ENCODE results near the gene ALDH1B1. TPM values are rescaled to one million over a fixed set of nuclear protein-coding genes. Genes with fewer than 3 reads are reported as not detected.
A peak's percentile ranks its signal among the peaks of the same experiment; 100 is the strongest.

The ALDH1B1 gene
- total RNA-seq, 8 experiments from 2014 or later: 17.3 to 32.9 (median 22.4) TPM

- no peak overlapping the region for H3K4me3 ChIP-seq
- WGBS, 10 experiments: 33 to 63% (median 40%) methylated on average over 1 of the region's 3 CpGs; no CpG with 5 or more reads in 7 of the 10 experiments
- ATAC-seq (replicated peaks in 6 of 8): peak in 1 of 8 experiments; percentile 21
- H3K27ac ChIP-seq: no peak overlapping the region
- peaks cover 33 to 54% of the 10 kb centered on the region in 2 donors for H3K4me1 ChIP-seq (replicated peaks in 1 of 2)
- in situ Hi-C loops (cut with MboI; ENCODE audit: low pct_unique_long_range_greater_than_20kb in 2 of 9, low sequenced_read_pairs in 9 of 9, unreplicated experiment in 9 of 9): loop anchor here in 5 of 9 experiments (10.0 to 25.0 kb wide), 5 partner anchors 268 to 443 kb away; partner anchors contain the start of genes SLC25A51 (in 3 of the 5) and SHB (in 1 of the 5)
Measured at GRCh38 chr9:38355115-38355514, 37.4 kb upstream of the ALDH1B1 start.

DNA sequence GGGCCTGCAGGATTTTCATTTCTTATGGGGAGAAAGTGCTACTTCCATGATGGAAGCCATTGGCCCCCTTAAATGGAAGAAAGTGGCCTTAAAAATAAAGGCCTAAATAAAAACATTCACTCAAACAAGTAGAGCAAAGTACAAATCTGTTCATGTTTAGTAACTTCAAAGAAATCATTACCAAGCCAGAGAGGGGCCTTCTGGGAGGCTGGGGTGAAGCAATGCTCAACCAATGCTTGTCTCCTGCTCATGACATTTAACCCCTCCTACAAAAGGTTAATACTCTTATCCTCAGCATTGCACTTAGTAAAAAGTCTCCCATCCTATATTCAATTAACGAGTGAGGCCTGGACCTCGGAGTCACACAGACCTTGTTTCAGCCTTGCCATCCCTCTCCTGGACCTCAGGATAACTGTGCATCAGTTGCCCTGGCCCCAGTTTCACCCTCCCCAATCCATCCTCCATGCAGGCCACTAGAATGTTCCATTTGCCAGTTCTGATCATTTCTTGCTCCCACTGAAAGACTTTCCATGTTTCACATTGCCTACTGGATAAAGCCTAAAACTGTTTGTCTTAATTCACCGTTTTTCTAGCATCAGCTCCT lies 36.9 kb upstream of the ALDH1B1 start:
- H3K27ac ChIP-seq: no peak overlapping the region
- no peak overlapping the region for H3K4me3 ChIP-seq
- WGBS, 10 experiments: 17 to 100% (median 86%) methylated on average over 1 to 3 of the region's 3 CpGs; no CpG with 5 or more reads in 2 of the 10 experiments
- in situ Hi-C loops (cut with MboI; ENCODE audit: low pct_unique_long_range_greater_than_20kb in 2 of 9, low sequenced_read_pairs in 9 of 9, unreplicated experiment in 9 of 9): loop anchor here in 5 of 9 experiments (10.0 to 25.0 kb wide), 5 partner anchors 268 to 443 kb away; partner anchors contain the start of genes SLC25A51 (in 3 of the 5) and SHB (in 1 of the 5)
- ATAC-seq (replicated peaks in 6 of 8): no peak
- peaks cover 37 to 55% of the 10 kb centered on the region in 2 donors for H3K4me1 ChIP-seq (replicated peaks in 1 of 2)

DNA sequence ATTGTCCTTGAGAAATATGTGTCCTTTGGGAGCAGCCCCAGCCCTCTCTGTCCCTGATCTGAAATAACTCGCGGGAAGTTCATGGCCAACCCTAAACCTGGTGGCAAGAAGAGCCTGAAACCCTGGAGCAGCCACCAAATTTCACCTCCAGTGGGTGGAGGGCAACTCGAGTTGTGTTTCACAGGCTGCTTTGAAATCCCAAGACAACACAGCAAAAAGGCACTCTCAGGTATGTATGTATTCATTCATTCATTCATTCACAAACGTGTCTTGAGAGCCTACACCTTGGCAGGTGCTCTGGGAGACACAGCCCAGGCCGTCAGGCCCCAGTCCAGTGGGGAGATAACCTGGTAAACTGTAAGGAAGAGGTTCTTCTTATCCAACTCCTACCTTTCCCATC lies 35.7 kb upstream of the ALDH1B1 start:
- Histone ChIP-seq H3K4me3 (no peak overlapping the region), H3K4me1 (replicated peaks in 1 of 2) (peaks cover 50 to 66% of the 10 kb centered on the region in 2 donors), H3K27ac (no peak overlapping the region)
- ATAC-seq (replicated peaks in 6 of 8): no peak
- in situ Hi-C loops (cut with MboI; ENCODE audit: low pct_unique_long_range_greater_than_20kb in 2 of 9, low sequenced_read_pairs in 9 of 9, unreplicated experiment in 9 of 9): loop anchor here in 5 of 9 experiments (10.0 to 25.0 kb wide), 5 partner anchors 270 to 445 kb away; partner anchors contain the start of genes SLC25A51 (in 3 of the 5) and SHB (in 1 of the 5)
- WGBS, 10 experiments: 0 to 93% (median 56%) methylated on average over 1 to 4 of the region's 5 CpGs; no CpG with 5 or more reads in 4 of the 10 experiments

- in situ Hi-C loops (cut with MboI; ENCODE audit: low pct_unique_long_range_greater_than_20kb in 2 of 9, low sequenced_read_pairs in 9 of 9, unreplicated experiment in 9 of 9): loop anchor here in 5 of 9 experiments (10.0 to 25.0 kb wide), 5 partner anchors 270 to 445 kb away; partner anchors contain the start of genes SLC25A51 (in 3 of the 5) and SHB (in 1 of the 5)
- H3K4me1 ChIP-seq (replicated peaks in 1 of 2): peaks cover 51 to 66% of the 10 kb centered on the region in 2 donors
- no peak overlapping the region for H3K4me3 ChIP-seq
- WGBS, 10 experiments: 33 to 100% (median 67%) methylated on average over 1 to 5 of the region's 5 CpGs; no CpG with 5 or more reads in 3 of the 10 experiments
- no peak overlapping the region for H3K27ac ChIP-seq
- peak in 3 of 8 experiments; percentile 22 to 39 (median 38) for ATAC-seq (replicated peaks in 6 of 8)
Measured at GRCh38 chr9:38357350-38358114, 35.0 kb upstream of the ALDH1B1 start.

GRCh38 chr9:38358390-38359296 lies 33.9 kb upstream of the ALDH1B1 start:
- ATAC-seq (replicated peaks in 6 of 8): peak in 1 of 8 experiments; percentile 13
- H3K4me1 ChIP-seq (replicated peaks in 1 of 2): peaks cover 51 to 61% of the 10 kb centered on the region in 2 donors
- 40 to 100% (median 70%) methylated on average over 1 to 5 of the region's 9 CpGs; no CpG with 5 or more reads in 2 of the 10 experiments for WGBS, 10 experiments
- in situ Hi-C loops (cut with MboI; ENCODE audit: low pct_unique_long_range_greater_than_20kb in 2 of 9, low sequenced_read_pairs in 9 of 9, unreplicated experiment in 9 of 9): loop anchor here in 5 of 9 experiments (10.0 to 25.0 kb wide), 5 partner anchors 271 to 446 kb away; partner anchors contain the start of genes SLC25A51 (in 3 of the 5) and SHB (in 1 of the 5)
- H3K27ac ChIP-seq: no peak overlapping the region
- H3K4me3 ChIP-seq: no peak overlapping the region

- no peak overlapping the region for H3K4me3 ChIP-seq
- H3K27ac ChIP-seq: no peak overlapping the region
- 0 to 100% (median 76%) methylated on average over 1 to 3 of the region's 6 CpGs; no CpG with 5 or more reads in 4 of the 10 experiments for WGBS, 10 experiments
- ATAC-seq (replicated peaks in 6 of 8): no peak
- in situ Hi-C loops (cut with MboI; ENCODE audit: low pct_unique_long_range_greater_than_20kb in 2 of 9, low sequenced_read_pairs in 9 of 9, unreplicated experiment in 9 of 9): loop anchor here in 5 of 9 experiments (10.0 to 25.0 kb wide), 5 partner anchors 272 to 447 kb away; partner anchors contain the start of genes SLC25A51 (in 3 of the 5) and SHB (in 1 of the 5)
- peaks cover 51 to 56% of the 10 kb centered on the region in 2 donors for H3K4me1 ChIP-seq (replicated peaks in 1 of 2)
Measured at GRCh38 chr9:38359297-38359653, 33.2 kb upstream of the ALDH1B1 start.

DNA sequence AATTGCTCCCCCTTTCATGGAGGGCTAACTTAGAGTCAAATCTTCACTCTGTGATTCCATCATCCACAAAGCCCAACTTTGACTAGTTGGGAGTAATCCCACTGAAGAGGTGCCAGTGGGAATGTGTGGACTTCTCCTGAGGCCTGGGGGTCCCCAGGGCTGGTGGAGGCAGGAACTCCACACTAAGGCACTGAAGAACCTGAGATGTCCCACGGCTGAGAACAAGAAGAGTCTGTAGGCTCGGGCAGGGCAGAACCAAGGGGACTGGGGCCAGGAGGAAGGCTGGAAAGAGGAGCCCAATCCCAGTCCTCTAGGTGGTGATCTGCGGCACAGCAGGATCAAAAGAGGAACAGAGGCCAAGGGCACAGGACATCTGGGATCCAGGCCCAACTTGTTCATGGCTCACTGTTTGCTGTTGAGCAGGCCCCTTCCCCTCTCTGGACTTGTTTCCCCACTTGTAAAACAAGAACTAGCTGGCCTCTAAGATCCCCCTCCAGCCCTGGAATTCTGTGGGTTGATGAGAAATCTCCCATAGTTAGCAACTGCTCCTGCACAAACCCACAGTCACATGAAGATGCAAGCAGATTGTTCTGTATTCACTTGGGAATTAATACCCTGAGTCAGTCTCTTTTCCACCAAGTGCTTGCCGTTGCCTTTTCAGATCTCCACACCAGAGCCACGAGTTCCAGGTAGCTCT lies 32.7 kb upstream of the ALDH1B1 start:
- WGBS, 10 experiments: 20 to 70% (median 67%) methylated on average over 1 to 4 of the region's 5 CpGs; no CpG with 5 or more reads in 5 of the 10 experiments
- Histone ChIP-seq H3K4me3 (no peak overlapping the region), H3K27ac (no peak overlapping the region), H3K4me1 (replicated peaks in 1 of 2) (peaks cover 51 to 53% of the 10 kb centered on the region in 2 donors)
- in situ Hi-C loops (cut with MboI; ENCODE audit: low pct_unique_long_range_greater_than_20kb in 2 of 9, low sequenced_read_pairs in 9 of 9, unreplicated experiment in 9 of 9): loop anchor here in 7 of 9 experiments (10.0 to 25.0 kb wide), 7 partner anchors 273 to 455 kb away; partner anchors contain the start of genes SLC25A51 (in 4 of the 7) and SHB (in 1 of the 7)
- no peak for ATAC-seq (replicated peaks in 6 of 8)

GRCh38 chr9:38360839-38361472 lies 31.5 kb upstream of the ALDH1B1 start:
- in situ Hi-C loops (cut with MboI; ENCODE audit: low pct_unique_long_range_greater_than_20kb in 2 of 9, low sequenced_read_pairs in 9 of 9, unreplicated experiment in 9 of 9): loop anchor here in 7 of 9 experiments (10.0 to 25.0 kb wide), 7 partner anchors 274 to 456 kb away; partner anchors contain the start of genes SLC25A51 (in 4 of the 7) and SHB (in 1 of the 7)
- Histone ChIP-seq H3K27ac (no peak overlapping the region), H3K4me1 (replicated peaks in 1 of 2) (peaks cover 42 to 44% of the 10 kb centered on the region in 2 donors), H3K4me3 (no peak overlapping the region)
- 33 to 100% (median 66%) methylated on average over 1 to 6 of the region's 7 CpGs for WGBS, 10 experiments
- ATAC-seq (replicated peaks in 6 of 8): peak in 3 of 8 experiments; percentile 5 to 15 (median 7)

GRCh38 chr9:38361473-38361850 lies 31.0 kb upstream of the ALDH1B1 start:
- H3K4me1 ChIP-seq (replicated peaks in 1 of 2): peaks cover 38 to 39% of the 10 kb centered on the region in 2 donors
- no peak overlapping the region for H3K4me3 ChIP-seq
- 45 to 92% (median 64%) methylated on average over 2 to 4 of the region's 6 CpGs; no CpG with 5 or more reads in 2 of the 10 experiments for WGBS, 10 experiments
- in situ Hi-C loops (cut with MboI; ENCODE audit: low pct_unique_long_range_greater_than_20kb in 2 of 9, low sequenced_read_pairs in 9 of 9, unreplicated experiment in 9 of 9): loop anchor here in 7 of 9 experiments (10.0 to 25.0 kb wide), 7 partner anchors 274 to 457 kb away; partner anchors contain the start of genes SLC25A51 (in 4 of the 7) and SHB (in 1 of the 7)
- H3K27ac ChIP-seq: no peak overlapping the region
- ATAC-seq (replicated peaks in 6 of 8): peak in 5 of 8 experiments; percentile 10 to 45 (median 37)

DNA sequence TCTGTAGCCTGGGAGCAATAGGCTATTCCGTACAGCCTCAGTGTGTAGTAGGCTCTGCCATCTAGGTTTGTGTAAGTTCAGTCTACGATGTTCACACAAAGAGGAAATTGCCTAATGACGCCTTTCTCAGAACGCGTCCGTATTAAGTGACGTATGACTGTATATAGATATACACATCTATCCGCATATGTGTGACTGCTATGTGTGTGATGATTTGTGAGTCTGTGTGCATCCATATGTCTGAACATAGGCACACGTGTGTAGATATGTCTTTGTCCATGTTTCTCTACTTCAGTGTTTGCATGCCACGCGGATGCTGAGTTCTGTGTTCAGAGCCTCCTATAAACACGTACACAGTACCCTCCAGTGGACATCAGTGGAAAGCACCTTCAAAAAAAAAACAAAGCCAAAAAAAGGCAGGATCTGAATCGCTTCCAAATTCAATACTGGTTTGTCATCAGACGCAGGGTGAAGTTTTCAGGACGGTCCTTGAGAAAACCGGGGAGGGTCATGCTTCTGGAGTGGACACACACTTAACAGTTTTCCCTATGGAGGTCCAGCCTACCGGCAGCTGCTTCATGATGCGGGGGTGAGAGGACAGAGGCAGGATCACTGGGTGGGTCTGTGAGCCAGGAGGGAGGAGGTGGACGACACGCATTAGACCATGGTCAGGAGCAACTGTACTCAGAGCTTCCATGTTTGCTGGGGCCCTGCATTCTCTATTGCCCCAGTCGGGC lies 29.5 kb upstream of the ALDH1B1 start:
- in situ Hi-C loops (cut with MboI; ENCODE audit: low pct_unique_long_range_greater_than_20kb in 2 of 9, low sequenced_read_pairs in 9 of 9, unreplicated experiment in 9 of 9): loop anchor here in 7 of 9 experiments (10.0 to 25.0 kb wide), 7 partner anchors 276 to 458 kb away; partner anchors contain the start of genes SLC25A51 (in 4 of the 7) and SHB (in 1 of the 7)
- Histone ChIP-seq H3K4me1 (replicated peaks in 1 of 2) (peaks cover 26 to 28% of the 10 kb centered on the region in 2 donors), H3K4me3 (no peak overlapping the region), H3K27ac (no peak overlapping the region)
- ATAC-seq (replicated peaks in 6 of 8): peak; percentile 85 to 94 (median 90)
- WGBS, 10 experiments: 10 to 85% (median 60%) methylated on average over 1 to 15 of the region's 21 CpGs; no CpG with 5 or more reads in 1 of the 10 experiments

Data from motor neuron (in vitro differentiated cells).